Endothelial cell of umbilical vein (primary cell): ENCODE results near the gene TMEM178B. TPM values are rescaled to one million over a fixed set of nuclear protein-coding genes. Genes with fewer than 3 reads are reported as not detected.

Source experiments
- BruUV-seq: library from RNA; stranded (reverse); fragments of 400-500 nt; replicated peaks from 2 replicates; lab custom pipeline; 2021; lab: Mats Ljungman, UMichigan
- CTCF ChIA-PET: fragments of 300-600, 350-600 bp; sonication (Branson Sonifier 250); formaldehyde crosslinking; loops from one replicate; lab custom pipeline; 2021; ENCODE audit warnings: antibody characterized with exemption, inconsistent platforms; lab: Charles Lee
- POLR2A ChIA-PET: fragments of 300-600, 350-600 bp; sonication (Branson Sonifier 250); formaldehyde crosslinking; loops from one replicate; lab custom pipeline; 2021; ENCODE audit warnings: antibody characterized with exemption, inconsistent platforms; lab: Charles Lee
- DNase-seq: peaks from one replicate; pipeline ENCODE4 v3.0.0-alpha.2; 2011; ENCODE audit warnings: low read depth, low spot score
- FAIRE-seq: peaks from 2 replicates; lab custom pipeline; 2011; peaks lifted over from hg19 to GRCh38; lab: Jason Lieb, UNC
- H2AFZ ChIP-seq: 2 replicates; pipeline ENCODE4 v1.6.0; 2012; ENCODE audit warnings: low read depth, low read length, control low read depth, inconsistent platforms
- H3K27ac ChIP-seq: 2 replicates; pipeline ENCODE4 v1.5.1; 2011; ENCODE audit warnings: low read depth, mild to moderate bottlenecking, control low read depth, low read length, moderate library complexity; ENCODE audit not compliant: insufficient read depth
- H3K27me3 ChIP-seq, 2 experiments: 2 replicates each; pipeline versions ENCODE4 v1.6.0 to v1.6.1; 2011; ENCODE audit warnings: low read length in 2 of 2, mixed read lengths in 1 of 2; ENCODE audit not compliant: control insufficient read depth in 2 of 2, insufficient read depth in 2 of 2
- H3K36me3 ChIP-seq, 2 experiments: 2 replicates in 1 of 2; 3 replicates in 1 of 2; pipeline ENCODE4 v1.5.1; 2011; ENCODE audit warnings: low read length in 2 of 2, mild to moderate bottlenecking in 1 of 2, moderate library complexity in 1 of 2; ENCODE audit not compliant: control insufficient read depth in 2 of 2, insufficient read depth in 2 of 2; ENCODE audit errors: extremely low read depth in 1 of 2
- H3K4me1 ChIP-seq: 3 replicates; pipeline ENCODE4 v1.5.1; 2011; ENCODE audit warnings: mild to moderate bottlenecking, low read length; ENCODE audit not compliant: control insufficient read depth, insufficient read depth; ENCODE audit errors: extremely low read depth
- H3K4me2 ChIP-seq: 2 replicates; pipeline ENCODE4 v1.6.1; 2011; ENCODE audit warnings: low read length, control low read depth, mixed read lengths; ENCODE audit not compliant: insufficient read depth
- H3K4me3 ChIP-seq, 3 experiments: fragments of 200-600 bp in 1 of 3; sonication (generic), shearing (Covaris generic) in 1 of 3; replicated peaks in 1 of 3; 2 replicates each; pipeline ENCODE4 v1.5.1; 2011 to 2016; ENCODE audit warnings: control low read depth in 3 of 3, low read length in 3 of 3, mild to moderate bottlenecking in 2 of 3, inconsistent platforms in 1 of 3, low read depth in 1 of 3, moderate library complexity in 1 of 3; ENCODE audit not compliant: insufficient read depth in 1 of 3
- H3K79me2 ChIP-seq: 2 replicates; pipeline ENCODE4 v1.6.0; 2012; ENCODE audit warnings: low read length, inconsistent platforms; ENCODE audit not compliant: control insufficient read depth, insufficient read depth
- H3K9ac ChIP-seq: replicated peaks from 2 replicates; pipeline ENCODE3; 2011; ENCODE audit warnings: low read length, control low read depth; ENCODE audit not compliant: insufficient read depth; ENCODE audit errors: extremely low read depth
- H3K9me1 ChIP-seq: replicated peaks from 3 replicates; pipeline ENCODE4 v1.6.0; 2011; ENCODE audit warnings: mild to moderate bottlenecking, low read length; ENCODE audit not compliant: control insufficient read depth, insufficient read depth; ENCODE audit errors: extremely low read depth
- H3K9me3 ChIP-seq: replicated peaks from 2 replicates; pipeline ENCODE4 v1.5.1; 2012; ENCODE audit warnings: low read length, inconsistent platforms; ENCODE audit not compliant: control insufficient read depth, insufficient read depth
- H4K20me1 ChIP-seq: replicated peaks from 2 replicates; pipeline ENCODE3; 2011; ENCODE audit warnings: mild to moderate bottlenecking, low read length; ENCODE audit not compliant: control insufficient read depth, insufficient read depth; ENCODE audit errors: extremely low read depth
- EZH2 ChIP-seq: IDR thresholded peaks from 2 replicates; pipeline ENCODE4 v1.6.1; 2012; ENCODE audit warnings: borderline replicate concordance, low read depth, mild to moderate bottlenecking, moderate library complexity, low read length, inconsistent platforms; ENCODE audit not compliant: severe bottlenecking
- FOS ChIP-seq: IDR thresholded peaks from 2 replicates; pipeline ENCODE4 v1.6.1; 2011; ENCODE audit warnings: mild to moderate bottlenecking, low read length, moderate library complexity, borderline replicate concordance; ENCODE audit not compliant: insufficient read depth
- GATA2 ChIP-seq: IDR thresholded peaks from 2 replicates; pipeline ENCODE4 v1.7.0; 2011; ENCODE audit warnings: low read depth, mild to moderate bottlenecking, moderate library complexity, mixed read lengths, low read length; ENCODE audit not compliant: insufficient read length, insufficient read depth
- JUN ChIP-seq: IDR thresholded peaks from 2 replicates; pipeline ENCODE4 v1.6.1; 2011; ENCODE audit warnings: borderline replicate concordance, low read depth; ENCODE audit not compliant: insufficient read length, insufficient read depth
- MYC ChIP-seq: IDR thresholded peaks from one replicate; pipeline ENCODE4 v1.6.1; 2011; ENCODE audit warnings: mild to moderate bottlenecking, low read depth, low read length
- POLR2A ChIP-seq: IDR thresholded peaks from 2 replicates; pipeline ENCODE4 v1.6.1; 2012; ENCODE audit warnings: low read depth, mild to moderate bottlenecking, control low read depth, low read length
- POLR2AphosphoS5 ChIP-seq: IDR thresholded peaks from 2 replicates; pipeline ENCODE4 v1.6.1; 2012; ENCODE audit warnings: low read depth, mild to moderate bottlenecking, control low read depth, low read length, moderate library complexity; ENCODE audit not compliant: insufficient read depth
- dilution Hi-C: fragments of 300-500 bp; cut with MboI; formaldehyde crosslinking; loops from one replicate; pipeline ENCODE4 v1.15.0; 2019; ENCODE audit warnings: low sequenced_read_pairs; ENCODE audit not compliant: extremely low pct_ligation_motif_present
- intact Hi-C: fragments of 100-400 bp; cut with micrococcal nuclease; formaldehyde crosslinking; loops from one replicate; pipeline ENCODE4 v1.10.0; 2022
- polyA plus RNA-seq, 4 experiments: library from polyadenylated mRNA; depleted of rRNA in 3 of 4; stranded (reverse) in 3 of 4; unstranded in 1 of 4; fragments of >200 nt; gene quantifications; 2 replicates each; pipeline versions ENCODE4 v1.2.1 to v1.2.3, GENCODE V29; 2011 to 2012; ENCODE audit warnings: missing spikeins in 1 of 4
- total RNA-seq: library from RNA; stranded (reverse); gene quantifications from 2 replicates; pipeline ENCODE4 v1.2.3, GENCODE V29; 2021
- TF ChIP-seq, protein P1 (sequence below), 2 donors: IDR thresholded peaks; 1 replicate in 1 of 2; 2 replicates in 1 of 2; pipeline ENCODE4 v1.5.1; 2011; ENCODE audit warnings: low read length in 2 of 2, mild to moderate bottlenecking in 2 of 2, moderate library complexity in 2 of 2, control low read depth in 1 of 2, inconsistent platforms in 1 of 2, low read depth in 1 of 2; ENCODE audit not compliant: insufficient read depth in 1 of 2; ENCODE audit errors: extremely low read depth in 1 of 2
- TF ChIP-seq, protein P2 (sequence below): IDR thresholded peaks from 2 replicates; pipeline ENCODE4 v1.6.1; 2011; ENCODE audit not compliant: insufficient read depth, insufficient read length

The TMEM178B gene
- total and polyA plus RNA-seq, 2 donors (not counting 3 experiments of a cell fraction or from before 2014, with no cell fraction given) = not detected

DNA sequence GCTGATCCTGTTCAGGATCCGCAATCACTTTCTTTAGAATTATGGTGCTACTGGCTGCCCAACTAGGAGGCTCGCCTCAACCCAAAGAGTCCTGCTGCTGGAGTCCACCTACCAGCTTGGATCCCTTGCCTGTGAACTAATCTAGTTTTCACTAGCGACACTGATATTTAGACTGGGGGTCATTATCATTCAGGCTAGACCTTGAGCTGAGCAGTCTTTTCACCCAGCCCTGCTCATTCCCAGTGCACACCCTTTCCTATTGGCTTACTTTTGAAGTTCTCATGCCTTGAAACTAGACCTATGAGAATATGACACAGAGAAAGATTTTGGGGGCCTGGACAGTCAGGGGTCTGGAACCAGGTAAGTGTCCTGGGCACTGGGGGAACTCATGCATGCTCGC is 107.9 kb downstream of the TMEM178B start:
- Histone ChIP-seq H3K9me1 (no peaks in the 10 kb centered on the region), H3K79me2 (no peaks in the 10 kb centered on the region), H2AFZ (no peak overlapping the region), H3K27ac (no peak overlapping the region), H3K27me3 (no peaks in the 10 kb centered on the region), H3K36me3 (no peaks in the 10 kb centered on the region), H3K4me2 (no peak overlapping the region), H4K20me1 (no peaks in the 10 kb centered on the region), H3K4me3 (no peak overlapping the region), H3K4me1 (no peaks in the 10 kb centered on the region), H3K9ac (no peak overlapping the region), H3K9me3 (peaks cover 1% of the 10 kb centered on the region)
- ChIA-PET CTCF (no interaction called here), POLR2A (no interaction called here)
- dilution Hi-C loops (no loop called here), intact Hi-C loops (no loop called here)
- no peak for DNase-seq
- FAIRE-seq = no peak
- TF ChIP-seq, protein P1, sequence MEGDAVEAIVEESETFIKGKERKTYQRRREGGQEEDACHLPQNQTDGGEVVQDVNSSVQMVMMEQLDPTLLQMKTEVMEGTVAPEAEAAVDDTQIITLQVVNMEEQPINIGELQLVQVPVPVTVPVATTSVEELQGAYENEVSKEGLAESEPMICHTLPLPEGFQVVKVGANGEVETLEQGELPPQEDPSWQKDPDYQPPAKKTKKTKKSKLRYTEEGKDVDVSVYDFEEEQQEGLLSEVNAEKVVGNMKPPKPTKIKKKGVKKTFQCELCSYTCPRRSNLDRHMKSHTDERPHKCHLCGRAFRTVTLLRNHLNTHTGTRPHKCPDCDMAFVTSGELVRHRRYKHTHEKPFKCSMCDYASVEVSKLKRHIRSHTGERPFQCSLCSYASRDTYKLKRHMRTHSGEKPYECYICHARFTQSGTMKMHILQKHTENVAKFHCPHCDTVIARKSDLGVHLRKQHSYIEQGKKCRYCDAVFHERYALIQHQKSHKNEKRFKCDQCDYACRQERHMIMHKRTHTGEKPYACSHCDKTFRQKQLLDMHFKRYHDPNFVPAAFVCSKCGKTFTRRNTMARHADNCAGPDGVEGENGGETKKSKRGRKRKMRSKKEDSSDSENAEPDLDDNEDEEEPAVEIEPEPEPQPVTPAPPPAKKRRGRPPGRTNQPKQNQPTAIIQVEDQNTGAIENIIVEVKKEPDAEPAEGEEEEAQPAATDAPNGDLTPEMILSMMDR (IDR thresholded peaks at IDR 0.05; ENCODE audit: extremely low read depth in 1 of 2, insufficient read depth in 1 of 2, low read depth in 1 of 2, low read length in 2 of 2) = no peak
- TF ChIP-seq EZH2 = no peak
- BruUV-seq = no TSS peak

GRCh38 chr7:141184532-141185190 is 110.8 kb downstream of the TMEM178B start:
- POLR2A ChIA-PET = no interaction called here
- intact Hi-C loops = no loop called here
- Histone ChIP-seq H3K27me3 (no peaks in the 10 kb centered on the region), H3K9me1 (no peaks in the 10 kb centered on the region), H3K36me3 (no peaks in the 10 kb centered on the region), H3K27ac (no peak overlapping the region), H3K4me2 (no peak overlapping the region), H3K79me2 (no peaks in the 10 kb centered on the region), H3K9me3 (peaks cover 1% of the 10 kb centered on the region), H3K9ac (no peak overlapping the region), H3K4me3 (no peak overlapping the region), H4K20me1 (no peaks in the 10 kb centered on the region), H3K4me1 (no peaks in the 10 kb centered on the region), H2AFZ (no peak overlapping the region)
- CTCF ChIA-PET = no interaction called here
- FAIRE-seq = no peak
- no peak for DNase-seq
- dilution Hi-C loops = no loop called here
- TF ChIP-seq POLR2AphosphoS5 (no peak), GATA2 (no peak), JUN (no peak), MYC (no peak), POLR2A (no peak), EZH2 (no peak), FOS (no peak)
- TF ChIP-seq, protein P1 (IDR thresholded peaks at IDR 0.05; ENCODE audit: extremely low read depth in 1 of 2, insufficient read depth in 1 of 2, low read depth in 1 of 2, low read length in 2 of 2) = no peak
- TF ChIP-seq, protein P2, sequence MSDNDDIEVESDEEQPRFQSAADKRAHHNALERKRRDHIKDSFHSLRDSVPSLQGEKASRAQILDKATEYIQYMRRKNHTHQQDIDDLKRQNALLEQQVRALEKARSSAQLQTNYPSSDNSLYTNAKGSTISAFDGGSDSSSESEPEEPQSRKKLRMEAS = no peak
- no TSS peak for BruUV-seq
